Measurements from ENCODE around the gene SCN5A. TPM values are rescaled to one million over a fixed set of nuclear protein-coding genes. Genes with fewer than 3 reads are reported as not detected.

Gene SCN5A
- total and polyA plus RNA-seq, 2 experiments from 2014 or later = 0.97 to 1.3 TPM

DNA sequence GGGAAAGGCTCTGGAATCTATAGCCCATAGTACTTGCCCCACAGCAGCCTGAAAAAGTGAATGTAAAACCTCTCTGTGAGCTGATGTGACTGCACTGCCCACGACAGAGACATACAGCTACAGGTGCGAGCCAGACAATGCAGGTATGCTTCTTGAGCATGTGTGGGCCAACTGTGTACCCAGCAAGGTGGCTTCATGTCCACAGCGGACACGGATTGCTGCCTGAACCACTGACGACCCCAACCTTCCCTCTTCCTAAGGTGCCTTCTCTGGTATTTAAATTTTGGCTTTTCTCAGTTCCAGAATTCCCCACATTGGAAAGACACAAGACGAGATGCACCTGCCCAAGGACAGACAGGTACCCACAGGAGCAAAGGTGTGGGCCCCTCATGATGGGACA, 65.8 kb downstream of the SCN5A start:
- Histone ChIP-seq H3K27ac (no peak overlapping the region), H3K9me3 (ENCODE audit: low read depth) (no peaks in the 10 kb centered on the region), H3K79me2 (no peaks in the 10 kb centered on the region), H4K20me1 (ENCODE audit: insufficient read depth, poor library complexity, severe bottlenecking) (no peaks in the 10 kb centered on the region), H3K36me3 (replicated peaks; ENCODE audit: insufficient read depth, low read depth) (no peaks in the 10 kb centered on the region), H3K27me3 (no peaks in the 10 kb centered on the region), H3K4me2 (no peak overlapping the region), H3K4me1 (ENCODE audit: insufficient read depth) (no peaks in the 10 kb centered on the region), H3K4me3 (no peak overlapping the region), H3K9me2 (replicated peaks; ENCODE audit: insufficient read depth) (no peaks in the 10 kb centered on the region), H2AFZ (no peak overlapping the region)
- no peak for DNase-seq (ENCODE audit: low spot score)
- 94% methylated on average over 6 of the region's 6 CpGs for WGBS (ENCODE audit: low lambda C conversion rate, missing lambda C conversion rate)
- TF ChIP-seq EZH2 (IDR thresholded peaks at IDR 0.05; ENCODE audit: borderline replicate concordance) = no peak
- no peak for TF ChIP-seq CTCF (IDR thresholded peaks at IDR 0.05; ENCODE audit: poor library complexity)
- TF ChIP-seq EZH2phosphoT487 (IDR thresholded peaks at IDR 0.05; ENCODE audit: low read depth, severe bottlenecking, unreplicated experiment) = no peak

- H3K4me3 ChIP-seq = no peak overlapping the region
- no peaks in the 10 kb centered on the region for H3K27me3 ChIP-seq
- H3K4me2 ChIP-seq = no peak overlapping the region
- H3K79me2 ChIP-seq = no peaks in the 10 kb centered on the region
- 84% methylated on average over 8 of the region's 8 CpGs for WGBS (ENCODE audit: low lambda C conversion rate, missing lambda C conversion rate)
- H2AFZ ChIP-seq = no peak overlapping the region
- no peak for DNase-seq (ENCODE audit: low spot score)
- H4K20me1 ChIP-seq (ENCODE audit: insufficient read depth, poor library complexity, severe bottlenecking) = no peaks in the 10 kb centered on the region
- no peak for TF ChIP-seq EZH2phosphoT487 (IDR thresholded peaks at IDR 0.05; ENCODE audit: low read depth, severe bottlenecking, unreplicated experiment)
- TF ChIP-seq EZH2 (IDR thresholded peaks at IDR 0.05; ENCODE audit: borderline replicate concordance) = no peak
- TF ChIP-seq CTCF (IDR thresholded peaks at IDR 0.05; ENCODE audit: poor library complexity) = no peak
- no peaks in the 10 kb centered on the region for H3K4me1 ChIP-seq (ENCODE audit: insufficient read depth)
- H3K27ac ChIP-seq = no peak overlapping the region
- no peaks in the 10 kb centered on the region for H3K9me3 ChIP-seq (ENCODE audit: low read depth)
- H3K36me3 ChIP-seq (replicated peaks; ENCODE audit: insufficient read depth, low read depth) = no peaks in the 10 kb centered on the region
- no peaks in the 10 kb centered on the region for H3K9me2 ChIP-seq (replicated peaks; ENCODE audit: insufficient read depth)
Measured at GRCh38 chr3:38582941-38583645, 66.4 kb downstream of the SCN5A start.

DNA sequence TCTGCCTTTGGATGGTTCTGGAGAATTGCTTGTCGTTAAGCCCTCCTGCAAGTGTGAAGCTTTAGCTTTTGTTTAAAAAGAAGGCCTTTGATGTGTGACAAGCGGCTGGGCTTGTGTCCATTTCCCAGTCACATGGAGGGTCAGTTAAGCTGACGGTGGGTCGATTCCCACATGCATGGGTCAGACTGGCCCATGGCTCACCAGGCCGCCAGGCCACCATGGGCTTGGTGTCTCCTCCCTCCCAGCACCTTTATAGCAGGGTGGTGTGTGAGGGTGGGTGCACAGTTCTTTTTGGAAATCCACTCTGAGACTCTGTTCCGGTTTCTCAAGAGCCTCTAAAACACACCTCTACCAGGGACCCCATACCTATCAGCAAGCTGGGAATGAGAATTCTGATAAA, 67.2 kb downstream of the SCN5A start:
- DNase-seq (ENCODE audit: low spot score) = no peak
- H2AFZ ChIP-seq = no peak overlapping the region
- H3K4me3 ChIP-seq = no peak overlapping the region
- H3K9me2 ChIP-seq (replicated peaks; ENCODE audit: insufficient read depth) = no peaks in the 10 kb centered on the region
- no peak overlapping the region for H3K27ac ChIP-seq
- no peaks in the 10 kb centered on the region for H3K27me3 ChIP-seq
- no peaks in the 10 kb centered on the region for H3K36me3 ChIP-seq (replicated peaks; ENCODE audit: insufficient read depth, low read depth)
- 85% methylated on average over 6 of the region's 6 CpGs for WGBS (ENCODE audit: low lambda C conversion rate, missing lambda C conversion rate)
- H3K9me3 ChIP-seq (ENCODE audit: low read depth) = no peaks in the 10 kb centered on the region
- H3K79me2 ChIP-seq = no peaks in the 10 kb centered on the region
- H4K20me1 ChIP-seq (ENCODE audit: insufficient read depth, poor library complexity, severe bottlenecking) = no peaks in the 10 kb centered on the region
- H3K4me2 ChIP-seq = no peak overlapping the region
- H3K4me1 ChIP-seq (ENCODE audit: insufficient read depth) = no peaks in the 10 kb centered on the region
- TF ChIP-seq EZH2 (IDR thresholded peaks at IDR 0.05; ENCODE audit: borderline replicate concordance) (no peak), CTCF (IDR thresholded peaks at IDR 0.05; ENCODE audit: poor library complexity) (no peak)

All from hepatocyte (in vitro differentiated cells).